CD4-positive, alpha-beta T cell treated with Interleukin-2 at 100 ng/mL for 4 hours (primary cell): Measurements from ENCODE around the gene CASTOR1.

Source experiments
- DNase-seq: peaks from one replicate; pipeline ENCODE4 v3.0.0-alpha.2; 2020; ENCODE audit warnings: low spot score

CASTOR1 gene

DNA sequence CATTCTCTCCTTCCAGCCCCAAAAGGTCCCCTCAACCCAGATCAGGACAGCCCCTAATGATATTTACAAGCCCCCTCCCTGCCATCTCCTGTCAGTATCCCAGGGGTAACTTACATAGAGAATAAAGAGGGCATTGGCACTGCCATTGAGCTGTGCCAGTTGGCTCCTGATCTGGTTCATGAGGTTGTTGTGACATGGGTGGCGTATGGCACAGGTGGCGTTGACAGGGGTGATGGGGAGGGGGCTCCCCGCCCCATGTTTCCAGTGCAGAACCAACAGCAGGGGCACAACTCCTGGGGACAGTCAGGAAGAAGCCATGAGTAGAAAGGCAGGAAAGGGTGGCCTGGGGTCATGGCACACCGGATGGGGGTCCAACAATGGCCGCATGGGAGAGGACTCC, 44.7 kb downstream of the CASTOR1 start:
- no peak for DNase-seq

DNA sequence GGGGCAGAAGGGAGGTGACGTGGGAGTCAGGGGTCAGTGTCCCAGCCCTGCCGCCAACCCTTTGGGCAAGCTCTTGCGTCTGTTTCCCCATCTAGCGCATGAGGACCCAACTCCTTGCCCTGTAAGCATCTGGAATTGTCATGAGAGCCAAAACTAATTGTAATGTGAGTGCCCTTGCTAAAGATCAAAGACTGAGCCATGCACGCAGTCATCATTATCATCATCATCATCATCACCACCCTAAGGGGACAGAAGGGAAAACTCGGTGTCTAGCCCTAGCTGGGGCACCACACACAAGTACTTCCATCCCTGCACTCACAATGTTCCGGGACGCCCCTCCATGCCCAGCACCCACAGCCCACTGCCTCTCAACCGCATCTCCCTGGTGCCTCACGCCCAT, 45.2 kb downstream of the CASTOR1 start:
- DNase-seq: no peak

DNA sequence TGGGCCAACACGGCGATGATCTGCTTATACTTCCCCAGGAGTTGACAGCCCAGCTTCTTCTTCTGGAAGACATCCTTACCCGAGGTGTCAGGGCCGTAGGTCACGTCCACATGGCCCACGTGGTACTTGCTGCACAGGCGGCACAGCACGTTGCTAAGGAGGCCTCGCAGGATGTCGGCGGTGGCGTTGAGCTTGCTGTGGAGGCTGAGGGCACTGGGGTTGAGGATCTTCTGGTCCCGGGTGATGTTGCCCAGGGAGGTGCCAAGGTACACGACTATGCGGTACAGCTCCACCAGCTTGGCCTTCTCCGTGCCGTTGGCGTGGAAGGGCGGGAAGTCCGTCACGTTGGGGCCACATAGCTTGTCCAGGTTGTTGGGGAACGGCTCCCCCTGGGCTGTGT, 45.6 kb downstream of the CASTOR1 start:
- DNase-seq: no peak

DNA sequence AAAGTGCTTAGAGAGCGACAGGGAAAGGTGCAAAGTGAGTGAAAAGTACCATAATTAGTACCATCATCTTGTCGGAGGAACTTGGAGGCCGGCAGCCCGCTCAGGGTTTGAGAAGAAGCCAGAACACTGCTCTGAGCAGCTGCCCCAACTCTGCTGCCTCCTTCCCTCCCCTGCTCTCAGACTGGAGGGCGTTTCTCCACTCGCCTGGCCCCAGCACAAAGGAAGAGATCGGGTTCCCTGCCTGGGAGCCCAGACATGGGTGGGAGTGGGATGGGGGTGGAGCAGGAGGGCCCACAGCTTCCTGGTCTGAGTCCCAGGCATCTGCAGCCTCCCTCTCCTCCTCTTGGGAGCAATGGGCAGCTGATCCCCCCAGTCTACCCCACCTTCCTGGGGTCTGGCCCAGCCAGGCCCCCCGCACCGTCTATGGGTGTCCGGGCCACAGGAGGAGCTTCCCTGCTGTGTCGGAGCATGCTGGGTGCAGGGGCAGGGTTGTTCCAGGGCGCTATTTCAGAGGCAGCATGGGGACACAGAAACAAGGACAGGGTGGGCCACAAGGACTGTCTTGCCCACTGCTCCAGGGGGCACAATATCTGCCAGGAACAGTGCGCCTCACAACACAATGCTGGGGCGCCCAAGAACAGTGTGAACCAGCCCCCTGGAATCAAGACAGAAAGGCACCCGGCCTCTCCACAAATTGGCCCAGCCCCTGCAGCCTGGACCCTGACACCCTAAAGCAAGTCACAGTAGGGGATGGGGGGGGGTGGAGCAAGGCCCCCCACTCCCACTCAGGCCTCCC, 47.5 kb downstream of the CASTOR1 start:
- DNase-seq: no peak

DNA sequence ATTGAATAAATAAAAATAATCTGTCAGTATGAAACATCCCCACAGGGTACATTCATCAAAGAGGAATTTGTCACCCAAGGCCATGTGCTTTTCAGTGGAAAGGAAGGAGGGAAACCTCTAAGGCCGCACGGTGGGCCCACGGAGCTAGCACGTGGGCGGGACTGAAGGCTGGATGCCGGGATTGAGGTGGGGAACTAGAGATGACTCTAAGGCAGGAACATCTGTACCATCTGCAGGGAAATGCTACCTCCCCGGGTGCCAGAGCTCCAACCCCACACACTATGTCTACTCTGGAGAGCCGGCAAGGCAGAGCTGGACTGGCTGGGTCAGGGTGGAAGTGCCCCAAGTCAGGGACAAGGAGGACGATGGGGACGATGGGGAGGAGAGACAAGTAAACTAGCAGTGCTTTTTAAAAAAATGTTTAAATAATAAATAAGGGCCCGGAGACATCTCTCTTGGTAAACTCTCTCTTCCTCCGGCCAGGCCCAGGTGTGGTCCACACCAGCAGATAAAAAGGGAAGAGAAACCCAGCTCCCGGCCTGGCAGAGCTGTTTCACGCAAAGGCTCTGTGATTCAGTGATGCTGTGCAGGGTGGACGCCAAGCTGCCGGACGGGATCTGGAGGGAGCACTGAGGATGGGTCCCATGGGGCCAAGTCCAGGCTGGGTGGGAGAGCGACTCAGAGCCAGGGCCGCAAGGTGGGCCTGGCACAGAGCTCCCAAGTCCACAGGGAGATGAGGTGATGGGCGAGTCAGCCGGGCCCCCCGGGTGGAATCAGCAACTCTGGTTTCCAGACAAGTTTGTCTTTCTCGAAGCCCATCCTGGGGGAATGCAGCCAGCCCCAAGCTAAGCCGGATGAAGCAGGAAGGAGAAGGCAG, 48.5 kb downstream of the CASTOR1 start:
- DNase-seq: no peak

DNA sequence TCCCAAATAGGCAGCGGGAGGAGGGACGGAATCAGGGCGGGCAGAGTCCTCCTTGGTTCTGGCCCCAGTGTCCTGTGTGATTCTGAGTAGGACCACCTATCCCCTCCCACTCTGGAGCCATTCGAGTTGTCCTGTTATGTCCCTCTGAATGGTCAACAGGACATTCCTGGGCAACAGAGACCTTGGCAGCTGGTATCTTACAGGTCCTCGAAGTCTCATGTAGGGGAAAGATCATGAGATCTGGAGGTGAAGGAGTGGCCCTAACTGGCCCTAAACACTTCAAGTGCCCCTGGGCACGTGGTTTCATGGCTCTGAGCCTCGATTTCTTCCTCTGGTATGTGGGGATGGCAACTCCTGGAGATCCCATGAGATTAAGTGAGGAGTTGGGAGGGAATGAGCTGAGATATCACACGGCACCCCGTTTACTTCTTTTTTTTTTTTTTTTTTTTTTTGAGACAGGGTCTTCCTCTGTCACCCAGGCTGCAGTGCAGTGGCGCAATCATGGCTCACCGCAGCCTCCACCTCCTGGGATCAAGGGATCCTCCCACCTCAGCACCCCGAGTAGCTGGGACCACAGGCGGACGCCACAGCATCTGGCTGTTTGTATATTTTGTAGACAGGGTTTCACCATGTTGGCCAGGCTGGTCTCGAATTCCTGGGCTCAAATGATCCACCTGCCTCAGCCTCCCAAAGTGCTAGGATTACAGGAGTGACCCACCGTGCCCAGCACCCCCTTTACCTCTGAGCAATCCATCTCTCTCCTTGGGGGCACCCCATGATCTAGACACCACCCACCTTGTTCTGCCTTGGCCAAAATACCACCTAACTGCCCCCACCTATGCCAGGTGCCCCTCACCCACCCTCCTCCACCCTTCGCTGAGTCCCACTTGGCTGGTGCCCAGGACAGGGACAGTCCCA, 49.6 kb downstream of the CASTOR1 start:
- DNase-seq: no peak

DNA sequence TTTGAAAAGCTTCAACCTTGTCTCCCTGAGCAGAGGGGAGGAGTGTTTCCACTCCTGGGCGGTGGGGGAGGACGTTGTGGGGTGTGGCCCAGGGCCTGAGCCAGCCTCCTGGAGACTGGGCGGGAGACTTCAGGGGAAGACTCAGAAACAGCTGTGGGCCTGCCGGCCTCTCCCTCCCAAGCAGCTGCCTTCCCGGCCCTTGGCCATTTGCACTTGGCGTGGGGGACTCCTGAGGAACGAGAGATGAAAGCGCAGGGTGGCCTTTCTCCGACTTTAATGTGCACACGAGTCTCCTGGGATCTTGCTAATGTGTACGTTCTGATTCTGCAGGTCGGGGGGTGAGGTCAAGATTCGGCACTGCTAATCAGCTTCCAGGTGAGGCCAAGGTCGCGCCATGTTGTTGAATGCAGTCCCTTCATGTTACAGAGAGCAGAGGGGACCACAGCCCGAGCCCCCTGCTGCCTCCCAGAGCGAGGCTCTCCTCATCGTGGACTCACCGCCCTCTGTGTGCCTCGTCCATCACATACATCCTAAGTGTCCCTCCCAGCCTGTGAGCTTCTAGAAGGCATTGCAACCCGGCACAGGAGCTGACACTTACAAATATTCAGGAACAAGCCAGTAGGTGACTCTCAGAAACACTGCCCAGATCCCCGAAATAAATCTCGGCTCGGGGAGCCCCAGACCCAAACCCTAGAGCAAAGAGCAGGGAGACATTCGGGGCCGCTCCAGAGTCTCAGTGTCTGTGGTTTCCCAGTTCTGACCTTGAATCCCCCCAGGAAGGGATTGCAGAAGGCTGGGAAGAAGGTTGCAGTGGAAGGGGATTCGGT, 50.4 kb downstream of the CASTOR1 start:
- DNase-seq: no peak

DNA sequence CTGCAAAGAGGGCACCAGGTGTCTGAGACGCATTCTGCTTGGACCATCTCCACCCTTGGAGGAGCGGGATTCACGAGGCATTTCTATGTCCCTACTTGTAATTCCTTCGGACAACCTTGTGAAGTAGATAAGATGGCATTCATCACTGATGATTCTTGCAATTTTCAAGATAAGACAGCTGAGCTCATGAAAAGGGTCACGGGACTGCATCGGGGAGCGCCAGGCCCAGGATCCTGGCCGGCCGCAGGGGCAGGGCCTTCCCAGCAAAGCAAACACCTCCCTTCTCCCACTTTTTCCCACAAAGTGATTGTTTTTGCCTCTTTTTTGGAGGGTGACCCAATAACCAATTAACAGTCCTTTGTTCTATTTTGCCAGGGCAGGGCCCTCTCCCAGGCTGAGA, 51.2 kb downstream of the CASTOR1 start:
- no peak for DNase-seq

DNA sequence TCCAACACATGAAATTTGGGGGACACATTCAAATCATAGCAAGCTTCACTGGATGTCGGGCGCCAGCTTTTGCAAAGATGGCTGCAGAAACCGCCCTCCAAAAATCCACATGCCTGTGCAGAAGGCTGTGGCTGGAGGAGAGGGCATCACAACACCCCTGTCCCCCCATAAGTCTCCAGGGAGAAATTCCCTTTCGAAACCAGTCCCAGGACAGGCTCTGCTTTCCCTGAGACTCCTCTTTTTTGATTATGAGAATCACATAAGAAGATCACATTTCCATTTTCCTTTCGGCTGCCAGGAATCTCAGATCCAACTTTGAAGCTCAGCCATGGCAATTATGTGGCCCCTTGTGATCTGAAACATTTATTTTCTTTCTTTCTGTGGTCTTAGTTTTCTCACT, 52.4 kb downstream of the CASTOR1 start:
- DNase-seq: no peak

DNA sequence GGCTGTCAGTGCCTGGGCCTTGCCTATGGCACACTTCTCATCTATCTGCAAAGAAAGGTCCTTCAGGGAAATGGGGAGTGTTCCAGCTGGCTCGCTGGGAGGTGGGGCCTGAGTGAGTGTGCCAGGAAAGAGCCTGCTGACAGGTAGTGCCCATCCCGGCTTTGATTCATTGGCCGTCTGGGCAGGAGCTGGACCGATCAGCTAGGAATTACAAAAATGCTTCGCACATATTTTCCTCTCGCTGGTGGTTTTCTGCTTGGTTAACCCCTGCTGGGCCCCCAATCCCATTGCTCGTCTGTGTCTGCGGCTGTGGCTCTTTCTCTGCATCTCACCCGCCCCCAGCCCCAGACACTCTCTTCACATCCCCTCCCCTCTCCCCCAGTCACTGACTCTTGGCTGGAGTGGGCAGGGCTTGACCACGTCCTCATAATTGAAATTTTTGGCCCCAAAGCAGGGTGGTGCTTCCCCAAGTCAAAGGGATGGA, 53.6 kb downstream of the CASTOR1 start:
- DNase-seq: no peak
